Stimulated activated CD8-positive, alpha-beta memory T cell treated with anti-CD3 and anti-CD28 coated beads, Interleukin-15, amount 100 ng/mL, for 48 hours (primary cell): ENCODE measurements around the gene ARHGAP22.

Experiments used
- DNase-seq, 2 donors: peaks; one replicate each; pipeline ENCODE4 v3.0.0-alpha.2; 2020; ENCODE audit warnings: low read depth in 2 of 2

Gene ARHGAP22

DNA sequence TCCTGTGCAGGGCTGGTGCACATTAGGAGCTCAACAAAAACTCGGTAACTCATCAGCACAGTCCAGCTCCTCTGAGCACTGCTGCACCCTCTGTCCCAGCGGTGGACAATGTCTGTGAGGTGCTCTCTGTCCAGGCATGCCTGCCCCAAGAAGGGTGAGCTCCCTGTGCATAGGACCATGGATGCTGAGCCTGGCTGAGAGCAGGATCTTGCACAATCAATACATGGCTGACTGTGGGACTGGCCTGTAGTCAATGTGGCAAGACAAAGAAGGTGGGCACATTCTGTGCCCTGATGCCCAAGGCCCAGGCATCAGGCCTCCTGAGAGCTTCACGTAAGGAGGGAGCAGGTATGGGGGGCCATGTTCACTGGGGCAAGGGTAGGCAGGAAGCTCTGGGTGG, 17.1 kb downstream of the ARHGAP22 start:
- DNase-seq: no peak

- DNase-seq: no peak
Observed at GRCh38 chr10:48587101-48587500, 17.8 kb downstream of the ARHGAP22 start.

- no peak for DNase-seq
Observed at GRCh38 chr10:48582970-48583369, 21.9 kb downstream of the ARHGAP22 start.

DNA sequence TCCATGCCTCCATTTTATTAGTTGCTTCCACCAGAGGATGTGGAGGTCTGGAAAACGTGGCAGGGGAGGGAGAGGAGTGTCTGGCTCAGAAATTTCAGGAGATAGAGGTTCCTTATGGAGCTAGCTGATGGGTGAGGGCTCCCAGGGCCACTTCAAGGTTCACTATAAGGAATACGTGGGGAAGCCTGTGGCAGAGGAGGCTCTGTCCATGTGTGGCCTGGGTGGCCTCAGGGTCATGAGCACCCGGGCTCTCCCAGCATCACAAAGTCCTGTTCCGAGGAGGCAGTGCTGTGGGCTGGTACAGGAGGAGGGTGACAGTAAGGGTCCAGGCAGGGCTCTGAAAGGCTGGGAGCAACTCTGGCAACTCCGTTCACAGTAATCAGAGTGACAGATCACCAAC, 24.6 kb downstream of the ARHGAP22 start:
- DNase-seq: no peak

DNA sequence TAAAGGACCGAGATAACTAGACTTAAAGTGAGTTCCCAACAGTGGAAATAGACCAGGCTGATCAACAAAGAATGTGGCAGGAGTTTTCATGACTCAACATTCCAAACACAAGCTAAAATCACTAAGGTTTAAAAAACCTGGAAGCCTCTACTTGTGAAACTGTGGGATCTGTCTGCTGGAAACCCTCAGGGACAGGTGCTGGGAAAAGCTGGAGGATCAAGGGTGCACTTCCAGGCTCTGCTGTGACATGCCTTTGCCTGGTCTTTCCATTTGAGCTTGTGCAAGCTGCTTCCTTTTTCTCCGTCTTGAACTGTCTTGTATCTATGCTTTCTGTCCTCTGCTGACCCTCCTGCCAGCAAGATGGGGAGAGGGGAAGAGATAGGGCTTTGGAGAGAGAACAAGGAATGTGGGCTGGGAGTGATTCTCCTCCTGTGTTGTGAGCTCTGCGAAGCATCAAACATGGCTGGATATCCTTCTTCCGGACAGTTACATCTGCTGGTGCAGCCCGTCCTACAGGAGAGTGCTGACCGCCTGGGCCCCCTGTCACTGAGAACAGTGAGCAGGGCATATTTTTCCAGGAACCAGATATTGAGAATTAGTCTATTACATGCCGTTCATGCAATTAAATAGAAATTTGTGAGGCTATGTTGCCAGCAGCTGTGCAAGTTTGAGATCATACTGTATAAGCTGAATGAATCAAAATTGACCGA, 25.5 kb downstream of the ARHGAP22 start:
- no peak for DNase-seq

GRCh38 chr10:48577158-48577557, 27.7 kb downstream of the ARHGAP22 start:
- DNase-seq: no peak

GRCh38 chr10:48576501-48576900, 28.4 kb downstream of the ARHGAP22 start:
- no peak for DNase-seq

- DNase-seq: no peak
Observed at GRCh38 chr10:48575901-48576300, 29.0 kb downstream of the ARHGAP22 start.

- no peak for DNase-seq
Observed at GRCh38 chr10:48574817-48575380, 30.0 kb downstream of the ARHGAP22 start.

DNA sequence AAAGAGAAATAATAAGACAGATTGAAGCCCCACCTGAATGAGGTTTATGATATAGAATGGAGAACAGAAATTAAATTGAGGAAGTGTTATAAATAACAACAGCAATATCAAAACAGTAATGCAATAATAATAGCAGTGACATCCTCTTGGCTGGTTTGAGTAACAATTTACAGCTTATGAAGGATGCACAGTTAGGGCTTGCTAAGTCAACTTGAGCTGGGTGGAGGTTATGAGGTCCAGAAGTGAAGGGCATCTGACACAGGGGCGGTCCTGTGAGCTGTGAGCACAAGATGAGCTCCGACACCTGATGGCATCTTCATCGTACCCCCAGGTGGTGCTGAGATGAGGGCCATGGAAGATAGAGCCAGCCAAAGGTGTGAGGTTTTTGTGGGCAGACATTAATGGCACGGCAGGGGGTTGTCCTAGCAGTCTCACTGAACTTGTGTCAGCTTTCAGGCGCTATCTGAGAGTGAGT, 30.5 kb downstream of the ARHGAP22 start:
- DNase-seq: no peak

GRCh38 chr10:48573045-48573444, 31.8 kb downstream of the ARHGAP22 start:
- DNase-seq: no peak

- DNase-seq: no peak
Observed at GRCh38 chr10:48572414-48572813, 32.5 kb downstream of the ARHGAP22 start.

GRCh38 chr10:48568546-48568945, 36.3 kb downstream of the ARHGAP22 start:
- DNase-seq: no peak

DNA sequence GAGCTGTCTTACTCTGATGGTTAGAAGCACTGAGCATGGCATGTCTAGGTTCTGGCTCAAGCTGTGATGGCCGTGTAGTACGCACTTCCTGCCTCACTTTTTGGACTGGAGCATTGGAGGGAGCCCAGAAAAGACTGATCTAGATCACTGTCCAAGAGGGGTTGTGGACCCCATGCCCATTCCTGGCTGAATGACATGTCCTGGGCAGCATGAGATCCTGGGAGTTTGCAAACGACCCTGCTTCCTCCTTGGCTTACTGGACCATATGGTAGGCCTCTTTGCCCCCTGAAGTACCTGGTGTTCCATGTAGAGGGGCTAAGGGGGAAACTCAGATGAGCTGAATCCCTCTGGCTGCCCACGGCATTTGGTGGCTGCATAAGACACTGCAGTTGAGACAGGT, 36.7 kb downstream of the ARHGAP22 start:
- no peak for DNase-seq

DNA sequence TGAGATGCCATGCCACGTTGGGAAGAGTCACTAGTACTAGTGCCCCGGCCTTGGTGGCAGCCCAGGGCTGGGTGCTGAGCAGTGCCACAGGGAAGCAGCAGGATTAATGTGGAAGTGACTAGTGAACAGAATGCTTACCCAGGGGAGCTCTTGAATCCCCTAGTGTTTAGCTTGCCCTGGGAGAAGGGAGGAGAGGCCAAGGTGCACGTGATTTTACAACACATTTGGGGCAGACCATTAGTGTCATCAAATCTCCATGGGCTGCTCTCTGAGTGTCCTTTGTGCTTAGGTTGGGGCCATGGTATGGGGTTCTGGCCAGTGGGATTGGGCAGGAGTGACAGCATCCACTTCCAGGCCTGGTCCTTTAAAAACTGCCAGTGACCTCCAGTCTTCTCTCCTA, 37.5 kb downstream of the ARHGAP22 start:
- DNase-seq: no peak

- no peak for DNase-seq
Observed at GRCh38 chr10:48564466-48565160, 40.3 kb downstream of the ARHGAP22 start.

GRCh38 chr10:48557511-48558123, 47.3 kb downstream of the ARHGAP22 start:
- no peak for DNase-seq

GRCh38 chr10:48556713-48557112, 48.2 kb downstream of the ARHGAP22 start:
- no peak for DNase-seq

DNA sequence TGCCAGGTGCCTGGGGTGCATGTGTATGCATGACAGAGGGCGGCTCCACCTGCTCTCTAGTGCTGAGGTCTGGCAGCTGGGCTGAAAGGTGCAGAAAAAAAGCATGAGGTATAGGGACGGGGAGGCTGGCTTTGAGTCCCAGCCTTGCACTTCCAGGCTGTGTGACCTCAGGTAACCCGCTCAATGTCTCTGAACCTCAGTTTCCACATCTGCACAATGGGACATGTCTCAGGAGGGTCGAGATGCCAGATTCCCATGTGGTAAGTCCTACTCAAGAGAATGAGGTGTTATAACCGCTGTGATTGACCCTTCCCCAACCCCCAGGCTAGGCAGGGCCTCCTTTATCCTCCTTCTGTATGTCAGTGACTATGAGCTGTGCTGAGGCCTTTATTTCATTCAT, 48.8 kb downstream of the ARHGAP22 start:
- DNase-seq: no peak

GRCh38 chr10:48555310-48556042, 49.4 kb downstream of the ARHGAP22 start:
- DNase-seq: no peak

- DNase-seq: no peak
Observed at GRCh38 chr10:48554656-48555055, 50.2 kb downstream of the ARHGAP22 start.

- DNase-seq: no peak
Observed at GRCh38 chr10:48554246-48554645, 50.6 kb downstream of the ARHGAP22 start.
